Measurements from ENCODE around the gene FGGY.
A peak's percentile ranks its signal among the peaks of the same experiment; 100 is the strongest.

The FGGY gene

GRCh38 chr1:59361766-59362165, 64.9 kb downstream of the FGGY start:
- CTCF ChIA-PET, result no interaction called here
- Histone ChIP-seq H3K36me3 (ENCODE audit: control insufficient read depth in 2 of 2, insufficient read depth in 1 of 2, low read length in 2 of 2) (no peaks in the 10 kb centered on the region), H3K4me1 (ENCODE audit: control insufficient read depth, insufficient read depth, low read length) (no peaks in the 10 kb centered on the region), H3K9me3 (ENCODE audit: control insufficient read depth, insufficient read depth, low read depth, low read length) (no peaks in the 10 kb centered on the region), H3K27ac (ENCODE audit: extremely low read depth, low read depth, low read length) (no peak overlapping the region), H3K4me3 (ENCODE audit: low read depth, low read length) (no peak overlapping the region)
- POLR2A ChIA-PET, result no interaction called here
- peak; percentile 35; the same call in 1 of the 2 replicates for TF ChIP-seq ZNF335 (tag by site-specific recombination; conservative IDR thresholded peaks at IDR 0.05)
- TF ChIP-seq ZNF692 (tag by site-specific recombination; IDR thresholded peaks at IDR 0.05), result peak; percentile 59
- TF ChIP-seq GFI1B (tag by site-specific recombination; IDR thresholded peaks at IDR 0.05), result no peak
- TF ChIP-seq SP7 (tag by site-specific recombination; IDR thresholded peaks at IDR 0.05), result peak; percentile 56
- peak; percentile 75 for TF ChIP-seq ZNF660 (tag by site-specific recombination; IDR thresholded peaks at IDR 0.05)
- TF ChIP-seq HOXD13 (CRISPR knock-in tag; IDR thresholded peaks at IDR 0.05; ENCODE audit: borderline replicate concordance), result no peak
- peak; percentile 71 for TF ChIP-seq ZNF366 (tag by site-specific recombination; conservative IDR thresholded peaks at IDR 0.05)
- TF ChIP-seq ZNF274 (IDR thresholded peaks at IDR 0.05; ENCODE audit: low read length), result no peak
- TF ChIP-seq ZNF274 (tag by site-specific recombination; IDR thresholded peaks at IDR 0.05; ENCODE audit: borderline replicate concordance), result no peak
- TF ChIP-seq ZNF362 (tag by site-specific recombination; IDR thresholded peaks at IDR 0.05), result no peak
- no peak for TF ChIP-seq PRDM10 (tag by site-specific recombination; IDR thresholded peaks at IDR 0.05)
- TF ChIP-seq ZNF398 (tag by site-specific recombination; IDR thresholded peaks at IDR 0.05), result peak; percentile 81
- no peak for TF ChIP-seq KLF10 (tag by site-specific recombination; IDR thresholded peaks at IDR 0.05)
- TF ChIP-seq ZNF26 (tag by site-specific recombination; IDR thresholded peaks at IDR 0.05), result no peak
- no peak for TF ChIP-seq ZNF433 (tag by site-specific recombination; IDR thresholded peaks at IDR 0.05; ENCODE audit: low read depth)
- TF ChIP-seq ZNF777 (tag by site-specific recombination; IDR thresholded peaks at IDR 0.05; ENCODE audit: borderline replicate concordance), result no peak
- TF ChIP-seq ZFP41 (tag by site-specific recombination; IDR thresholded peaks at IDR 0.05; ENCODE audit: borderline replicate concordance), result no peak
- 0 out of 2 replicates have a peak, but pooled peaks have one; percentile 37 for TF ChIP-seq ZNF157 (tag by site-specific recombination; IDR thresholded peaks at IDR 0.05)
- no peak for TF ChIP-seq ATF2 (tag by site-specific recombination; IDR thresholded peaks at IDR 0.05; ENCODE audit: low read depth)
- TF ChIP-seq ZBTB44 (tag by site-specific recombination; IDR thresholded peaks at IDR 0.05), result no peak
- TF ChIP-seq MEIS1 (CRISPR knock-in tag; IDR thresholded peaks at IDR 0.05; ENCODE audit: borderline replicate concordance), result no peak
- TF ChIP-seq ZNF133 (tag by site-specific recombination; IDR thresholded peaks at IDR 0.05), result 0 out of 2 replicates have a peak, but pooled peaks have one; percentile 17
- TF ChIP-seq ZNF514 (tag by site-specific recombination; IDR thresholded peaks at IDR 0.05), result no peak
- TF ChIP-seq ZNF629 (tag by site-specific recombination; IDR thresholded peaks at IDR 0.05), result peak; percentile 76
- TF ChIP-seq MZF1 (tag by site-specific recombination; IDR thresholded peaks at IDR 0.05; ENCODE audit: borderline replicate concordance), result no peak

Measured in HEK293 (cell line).